Prostate gland (tissue), 2 donors: Measurements from ENCODE around the gene TANC1. TPM values are rescaled to one million over a fixed set of nuclear protein-coding genes. Genes with fewer than 3 reads are reported as not detected.

ENCODE experiments used
- DNase-seq: peaks from one replicate; pipeline ENCODE4 v3.0.0-alpha.2; 2019; ENCODE audit warnings: low spot score
- H3K27ac ChIP-seq, 2 donors: fragments of 200-600 bp; sonication (generic); 2 replicates each; pipeline ENCODE4 v1.5.1; 2017 to 2019
- H3K27me3 ChIP-seq: fragments of 200-600 bp; sonication (generic); replicated peaks from 2 replicates; pipeline ENCODE4 v1.5.1; 2019; ENCODE audit not compliant: insufficient read depth
- H3K36me3 ChIP-seq, 2 donors: fragments of 200-600 bp; sonication (generic); 1 replicate in 1 of 2; 2 replicates in 1 of 2; pipeline versions ENCODE4 v1.5.1 to v1.8.1; 2017 to 2019
- H3K4me1 ChIP-seq: fragments of 200-600 bp; sonication (generic); replicated peaks from 2 replicates; pipeline ENCODE4 v1.5.1; 2019
- H3K4me3 ChIP-seq, 2 donors: fragments of 200-600 bp; sonication (generic); 2 replicates each; pipeline ENCODE4 v1.5.1; 2017 to 2019
- H3K9me3 ChIP-seq: fragments of 200-600 bp; sonication (generic); 2 replicates; pipeline ENCODE4 v1.5.1; 2017
- CTCF ChIP-seq, 4 experiments: fragments of 200-600 bp in 2 of 4; fragments of 450-650 bp in 2 of 4; sonication (generic) in 2 of 4; IDR thresholded peaks; 1 replicate in 3 of 4; 2 replicates in 1 of 4; pipeline ENCODE4 v1.5.1; 2016 to 2019; ENCODE audit warnings: antibody characterized with exemption in 4 of 4, mild to moderate bottlenecking in 2 of 4, moderate library complexity in 2 of 4
- POLR2A ChIP-seq: fragments of 450-650 bp; IDR thresholded peaks from one replicate; pipeline ENCODE4 v1.6.1; 2016; ENCODE audit warnings: antibody characterized with exemption, mild to moderate bottlenecking
- POLR2AphosphoS5 ChIP-seq: sonication (generic); formaldehyde crosslinking; IDR thresholded peaks from one replicate; pipeline ENCODE4 v1.6.1; 2017; ENCODE audit warnings: antibody characterized with exemption
- WGBS: methylation state at CpG from one replicate; pipeline ENCODE4 v1.1.5; 2018; 5-methylcytosine and 5-hydroxymethylcytosine counted together
- intact Hi-C: fragments of 100-400 bp; cut with DNase I; formaldehyde crosslinking; loops from one replicate; pipeline ENCODE4 v1.14.2; 2022
- total RNA-seq, 2 donors: library from RNA; depleted of rRNA; stranded (reverse); fragments of >200 nt; gene quantifications; one replicate each; pipeline ENCODE4 v1.1.0, GENCODE V29; 2016

TANC1 gene
- total RNA-seq, 2 donors from 2014 or later: 33.5 to 39.7 TPM

- Histone ChIP-seq H3K9me3 (no peaks in the 10 kb centered on the region), H3K27me3 (no peaks in the 10 kb centered on the region), H3K36me3 (no peaks in the 10 kb centered on the region), H3K4me3 (no peak overlapping the region), H3K4me1 (peaks cover 7% of the 10 kb centered on the region), H3K27ac (no peak overlapping the region)
- no peak for DNase-seq
- 100% methylated on average over 1 of the region's 1 CpG for WGBS
- intact Hi-C loops: no loop called here
- TF ChIP-seq CTCF (IDR thresholded peaks at IDR 0.05) (no peak), POLR2AphosphoS5 (no peak), POLR2A (no peak)
Observed at GRCh38 chr2:158958365-158958764, 10.1 kb upstream of the TANC1 start.

- H3K9me3 ChIP-seq: no peaks in the 10 kb centered on the region
- intact Hi-C loops: no loop called here
Observed at GRCh38 chr2:158960193-158960592, 8.2 kb upstream of the TANC1 start.

GRCh38 chr2:158962074-158962473 lies 6.4 kb upstream of the TANC1 start:
- Histone ChIP-seq H3K27me3 (no peaks in the 10 kb centered on the region), H3K4me3 (no peak overlapping the region), H3K27ac (no peak overlapping the region), H3K9me3 (no peaks in the 10 kb centered on the region), H3K36me3 (no peaks in the 10 kb centered on the region), H3K4me1 (no peaks in the 10 kb centered on the region)
- intact Hi-C loops: no loop called here
- 93% methylated on average over 1 of the region's 1 CpG for WGBS
- TF ChIP-seq CTCF (IDR thresholded peaks at IDR 0.05): no peak
- TF ChIP-seq POLR2AphosphoS5: no peak
- TF ChIP-seq POLR2A: no peak
- no peak for DNase-seq

More at GRCh38 chr2:158960193-158960592, 8.2 kb upstream of the TANC1 start:
- Histone ChIP-seq H3K36me3 (no peaks in the 10 kb centered on the region), H3K4me1 (no peaks in the 10 kb centered on the region), H3K27ac (no peak overlapping the region), H3K27me3 (no peaks in the 10 kb centered on the region), H3K4me3 (no peak overlapping the region)
- WGBS: 73% methylated on average over 2 of the region's 2 CpGs
- no peak for DNase-seq
- no peak for TF ChIP-seq POLR2AphosphoS5
- no peak for TF ChIP-seq POLR2A
- TF ChIP-seq CTCF (IDR thresholded peaks at IDR 0.05): no peak

- Histone ChIP-seq H3K27ac (no peak overlapping the region), H3K4me3 (no peak overlapping the region), H3K4me1 (no peaks in the 10 kb centered on the region), H3K9me3 (no peaks in the 10 kb centered on the region), H3K27me3 (no peaks in the 10 kb centered on the region), H3K36me3 (no peaks in the 10 kb centered on the region)
- TF ChIP-seq POLR2A: no peak
- no peak for TF ChIP-seq POLR2AphosphoS5
- TF ChIP-seq CTCF (IDR thresholded peaks at IDR 0.05): no peak
- DNase-seq: no peak
- intact Hi-C loops: no loop called here
- WGBS: 85% methylated on average over 3 of the region's 3 CpGs
Observed at GRCh38 chr2:158963071-158963470, 5.4 kb upstream of the TANC1 start.

- no peaks in the 10 kb centered on the region for H3K9me3 ChIP-seq
- 95% methylated on average over 5 of the region's 5 CpGs for WGBS
- DNase-seq: no peak
- TF ChIP-seq CTCF (IDR thresholded peaks at IDR 0.05): no peak
- TF ChIP-seq POLR2A: no peak
- no peak for TF ChIP-seq POLR2AphosphoS5
- no peaks in the 10 kb centered on the region for H3K27me3 ChIP-seq
- H3K36me3 ChIP-seq: no peaks in the 10 kb centered on the region
- no peak overlapping the region for H3K27ac ChIP-seq
- H3K4me3 ChIP-seq: no peak overlapping the region
- no peaks in the 10 kb centered on the region for H3K4me1 ChIP-seq
- intact Hi-C loops: loop anchor here (5.0 kb wide), 1 partner anchor 127 kb away; no protein-coding TSS in a partner anchor
Observed at GRCh38 chr2:158965107-158965506, 3.3 kb upstream of the TANC1 start.
